Osteoblast (primary cell): ENCODE data around the gene RALGPS2. TPM values are rescaled to one million over a fixed set of nuclear protein-coding genes. Genes with fewer than 3 reads are reported as not detected.

Source experiments
- DNase-seq: peaks from one replicate; pipeline ENCODE4 v3.0.0; 2011; ENCODE audit warnings: low spot score, mixed read lengths; ENCODE audit not compliant: insufficient read length; ENCODE audit errors: missing footprints
- H2AFZ ChIP-seq: 2 replicates; pipeline ENCODE4 v1.6.0; 2011; ENCODE audit warnings: mild to moderate bottlenecking, low read length
- H3K27ac ChIP-seq: 2 replicates; pipeline ENCODE4 v1.5.1; 2011; ENCODE audit warnings: mild to moderate bottlenecking, low read depth, low read length, moderate library complexity
- H3K27me3 ChIP-seq: 2 replicates; pipeline ENCODE4 v1.6.0; 2012; ENCODE audit warnings: mild to moderate bottlenecking, control low read depth, inconsistent platforms, low read length, moderate library complexity; ENCODE audit not compliant: insufficient read depth
- H3K36me3 ChIP-seq: 2 replicates; pipeline ENCODE4 v1.5.1; 2011; ENCODE audit warnings: mild to moderate bottlenecking, low read length, control low read depth, moderate library complexity; ENCODE audit not compliant: insufficient read depth
- H3K4me1 ChIP-seq: 2 replicates; pipeline ENCODE4 v1.5.1; 2011; ENCODE audit warnings: mild to moderate bottlenecking, low read length, control low read depth, moderate library complexity; ENCODE audit not compliant: insufficient read depth
- H3K4me2 ChIP-seq: 2 replicates; pipeline ENCODE4 v1.6.0; 2011; ENCODE audit warnings: mild to moderate bottlenecking, low read length; ENCODE audit not compliant: insufficient read depth
- H3K4me3 ChIP-seq: fragments of 200-600 bp; sonication (generic); 3 replicates; pipeline ENCODE4 v1.5.1; 2012; ENCODE audit warnings: mild to moderate bottlenecking, low read length, inconsistent platforms; ENCODE audit not compliant: insufficient read depth
- H3K79me2 ChIP-seq: 2 replicates; pipeline ENCODE4 v1.6.0; 2012; ENCODE audit warnings: mild to moderate bottlenecking, low read length, control low read depth, inconsistent platforms; ENCODE audit not compliant: insufficient read depth
- H3K9me3 ChIP-seq: 2 replicates; pipeline ENCODE4 v1.5.1; 2011; ENCODE audit warnings: low read depth, low read length, control low read depth
- H4K20me1 ChIP-seq: 2 replicates; pipeline ENCODE4 v1.6.0; 2012; ENCODE audit warnings: mild to moderate bottlenecking, low read length, control low read depth; ENCODE audit not compliant: insufficient read depth
- CTCF ChIP-seq: IDR thresholded peaks from 2 replicates; pipeline ENCODE4 v1.5.1; 2011; ENCODE audit warnings: mild to moderate bottlenecking, low read depth, low read length, moderate library complexity; ENCODE audit errors: extremely low read depth
- total RNA-seq: library from RNA; depleted of rRNA; stranded (reverse); fragments of >200 nt; gene quantifications from 2 replicates; pipeline ENCODE4 v1.2.3, GENCODE V29; 2012

RALGPS2 gene
- total RNA-seq, 1 donor, result 40.2 TPM

DNA sequence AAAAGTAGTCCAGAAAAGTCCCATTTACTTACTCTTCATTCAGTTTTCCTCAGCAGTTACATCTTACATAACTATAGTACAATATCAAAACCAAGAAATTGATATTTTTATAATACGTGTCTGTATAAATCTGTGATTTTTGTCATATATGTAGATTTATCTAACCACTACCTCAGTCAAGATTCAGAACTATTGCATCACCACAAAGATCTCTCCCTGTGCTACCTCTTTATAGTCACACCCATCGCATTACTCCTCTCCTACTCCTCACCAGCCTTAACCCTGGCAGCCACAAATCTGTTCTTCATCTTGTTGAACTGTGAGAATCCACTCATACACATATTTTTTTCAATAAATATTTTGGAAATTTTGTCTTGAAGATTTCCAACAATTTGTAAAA lies 72.5 kb downstream of the RALGPS2 start:
- H3K36me3 ChIP-seq, result peaks cover 4% of the 10 kb centered on the region
- H3K9me3 ChIP-seq, result no peaks in the 10 kb centered on the region
- no peak overlapping the region for H2AFZ ChIP-seq
- no peaks in the 10 kb centered on the region for H3K79me2 ChIP-seq
- DNase-seq, result no peak
- no peak overlapping the region for H3K27ac ChIP-seq
- H3K4me1 ChIP-seq, result no peaks in the 10 kb centered on the region
- no peaks in the 10 kb centered on the region for H3K27me3 ChIP-seq
- no peaks in the 10 kb centered on the region for H4K20me1 ChIP-seq
- H3K4me2 ChIP-seq, result no peak overlapping the region
- no peak for TF ChIP-seq CTCF
- H3K4me3 ChIP-seq, result no peak overlapping the region

GRCh38 chr1:178798232-178798861 lies 73.3 kb downstream of the RALGPS2 start:
- H2AFZ ChIP-seq, result no peak overlapping the region
- H3K4me1 ChIP-seq, result no peaks in the 10 kb centered on the region
- no peak overlapping the region for H3K27ac ChIP-seq
- no peaks in the 10 kb centered on the region for H3K79me2 ChIP-seq
- no peak for DNase-seq
- H3K4me3 ChIP-seq, result no peak overlapping the region
- no peak overlapping the region for H3K4me2 ChIP-seq
- no peaks in the 10 kb centered on the region for H3K9me3 ChIP-seq
- no peaks in the 10 kb centered on the region for H3K27me3 ChIP-seq
- H4K20me1 ChIP-seq, result no peaks in the 10 kb centered on the region
- TF ChIP-seq CTCF, result no peak
- H3K36me3 ChIP-seq, result peaks cover 4% of the 10 kb centered on the region

DNA sequence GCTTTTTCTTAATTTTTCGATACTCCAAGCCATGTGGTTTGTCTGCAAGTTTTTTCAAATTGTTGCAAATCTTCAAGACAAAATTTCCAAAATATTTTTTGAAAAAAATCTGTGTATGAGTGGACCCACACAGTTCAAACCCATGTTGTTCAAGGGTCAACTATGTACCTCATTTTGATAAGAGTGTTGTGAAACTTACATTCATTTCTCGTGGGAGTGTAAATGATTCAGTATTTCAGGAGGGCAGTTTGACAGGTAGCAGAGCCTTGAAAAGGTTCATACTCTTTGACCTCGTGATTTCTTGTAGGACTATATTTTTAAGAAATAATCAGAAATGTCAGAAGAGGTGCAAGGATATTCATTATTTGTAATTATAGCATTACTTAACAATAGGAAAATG lies 77.8 kb downstream of the RALGPS2 start:
- H4K20me1 ChIP-seq, result no peaks in the 10 kb centered on the region
- H3K4me3 ChIP-seq, result no peak overlapping the region
- H3K27me3 ChIP-seq, result no peaks in the 10 kb centered on the region
- H2AFZ ChIP-seq, result no peak overlapping the region
- H3K9me3 ChIP-seq, result no peaks in the 10 kb centered on the region
- no peak overlapping the region for H3K27ac ChIP-seq
- H3K4me1 ChIP-seq, result no peaks in the 10 kb centered on the region
- no peak for DNase-seq
- H3K36me3 ChIP-seq, result peaks cover 4% of the 10 kb centered on the region
- TF ChIP-seq CTCF, result no peak
- H3K79me2 ChIP-seq, result peaks cover 3% of the 10 kb centered on the region
- H3K4me2 ChIP-seq, result no peak overlapping the region

GRCh38 chr1:178806665-178807300 lies 81.7 kb downstream of the RALGPS2 start:
- Histone ChIP-seq H3K9me3 (no peaks in the 10 kb centered on the region), H4K20me1 (no peaks in the 10 kb centered on the region), H3K79me2 (peaks cover 6% of the 10 kb centered on the region), H3K4me2 (no peak overlapping the region), H3K27ac (no peak overlapping the region), H3K36me3 (peaks cover 15% of the 10 kb centered on the region), H3K4me3 (no peak overlapping the region), H3K4me1 (no peaks in the 10 kb centered on the region), H3K27me3 (no peaks in the 10 kb centered on the region), H2AFZ (no peak overlapping the region)
- TF ChIP-seq CTCF, result no peak
- DNase-seq, result no peak
